ENCODE results near the gene RPS3A.

The RPS3A gene

DNA sequence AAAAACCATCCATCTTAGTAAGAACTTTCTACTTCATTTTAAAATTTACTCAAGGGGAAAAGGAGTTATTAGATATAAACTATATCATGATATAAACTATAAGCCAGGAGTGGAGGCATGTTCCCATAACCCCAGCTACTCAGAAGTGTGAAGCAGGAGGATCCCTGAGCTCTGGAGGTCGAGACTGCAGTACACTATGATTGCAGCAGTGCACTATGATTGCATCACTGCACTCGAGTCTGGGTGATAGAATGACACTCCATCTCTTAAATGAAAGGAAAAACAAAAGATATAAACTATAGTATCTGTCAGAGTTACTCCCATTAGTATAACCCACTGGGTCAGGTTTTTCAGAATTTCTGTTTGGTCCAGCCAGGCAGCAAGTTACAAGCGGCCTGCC, 47.6 kb downstream of the RPS3A start:
- Histone ChIP-seq H3K36me3 (ENCODE audit: insufficient read depth, low read length) (peaks cover 17% of the 10 kb centered on the region; the same call in 1 of the 2 replicates), H3K79me2 (ENCODE audit: control insufficient read depth, insufficient read depth, low read length, unreplicated experiment) (no peaks in the 10 kb centered on the region), H3K4me3 (ENCODE audit: low read depth, low read length) (no peak overlapping the region), H3K27me3 (ENCODE audit: insufficient read depth, low read length) (no peaks in the 10 kb centered on the region), H2AFZ (ENCODE audit: low read length, unreplicated experiment) (no peak overlapping the region), H3K27ac (ENCODE audit: low read depth, low read length) (no peak overlapping the region), H3K4me1 (ENCODE audit: control insufficient read depth, insufficient read depth, low read length, unreplicated experiment) (no peaks in the 10 kb centered on the region)

DNA sequence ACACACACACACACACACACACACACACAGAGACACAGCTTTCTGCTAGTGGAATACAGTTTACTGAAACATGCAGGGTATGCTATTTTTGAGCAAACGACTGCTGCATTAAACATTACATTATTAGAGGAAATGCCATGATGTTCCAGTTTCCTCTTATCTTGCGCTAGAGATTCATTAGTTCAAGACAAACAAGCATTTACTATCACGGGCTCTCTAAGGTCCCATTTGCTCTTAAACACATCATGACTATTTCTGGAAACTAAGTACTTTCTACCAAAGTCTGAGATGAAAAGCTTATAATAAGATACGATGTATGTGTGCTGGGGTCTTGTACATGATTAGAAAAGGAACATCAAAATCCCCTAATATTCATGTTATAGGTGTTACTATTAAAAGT, 48.8 kb downstream of the RPS3A start:
- H3K36me3 ChIP-seq (ENCODE audit: insufficient read depth, low read length): peaks cover 17% of the 10 kb centered on the region; the same call in 1 of the 2 replicates

DNA sequence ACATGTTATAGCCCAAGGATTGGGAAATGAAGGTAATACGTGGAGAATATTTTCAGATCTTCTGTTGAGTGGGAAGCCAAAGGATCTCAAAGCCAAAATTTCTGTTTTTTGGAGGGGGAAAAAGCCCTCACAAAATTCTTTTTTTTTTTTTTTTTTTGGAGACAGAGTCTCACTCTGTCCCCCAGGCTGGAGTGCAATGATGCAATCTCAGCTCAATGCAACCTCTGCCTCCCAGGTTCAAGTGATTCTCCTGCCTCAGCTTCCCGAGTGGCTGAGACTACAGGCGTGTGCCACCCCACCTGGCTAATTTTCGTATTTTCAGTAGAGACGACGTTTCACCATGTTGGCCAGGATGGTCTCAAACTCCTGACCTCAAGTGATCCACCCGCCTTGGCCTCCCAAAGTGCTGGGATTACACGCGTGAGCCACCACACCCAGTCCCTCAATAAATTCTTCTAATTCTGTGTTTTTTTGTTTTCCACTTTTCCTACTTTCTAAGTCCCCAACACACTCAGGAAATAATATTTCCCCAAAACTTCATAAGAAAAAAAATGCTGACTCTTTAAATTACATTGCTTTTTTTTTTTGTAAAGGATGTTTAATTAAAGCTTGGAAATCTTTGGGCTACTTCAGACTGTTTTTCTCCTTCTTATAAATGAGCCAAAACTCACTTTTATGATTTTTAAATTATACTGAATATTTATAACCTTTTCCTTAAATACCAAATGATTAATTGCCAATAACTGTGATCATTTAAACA, 51.6 kb downstream of the RPS3A start:
- Histone ChIP-seq H3K36me3 (ENCODE audit: insufficient read depth, low read length) (peaks cover 13% of the 10 kb centered on the region), H3K4me3 (ENCODE audit: low read depth, low read length) (no peak overlapping the region), H3K4me1 (ENCODE audit: control insufficient read depth, insufficient read depth, low read length, unreplicated experiment) (no peaks in the 10 kb centered on the region), H3K27ac (ENCODE audit: low read depth, low read length) (no peak overlapping the region), H3K27me3 (ENCODE audit: insufficient read depth, low read length) (no peaks in the 10 kb centered on the region), H2AFZ (ENCODE audit: low read length, unreplicated experiment) (no peak overlapping the region), H3K79me2 (ENCODE audit: control insufficient read depth, insufficient read depth, low read length, unreplicated experiment) (no peaks in the 10 kb centered on the region)

More for the DNA sequence above, 48.8 kb downstream of the RPS3A start:
- no peak overlapping the region for H3K4me3 ChIP-seq (ENCODE audit: low read depth, low read length)
- no peak overlapping the region for H2AFZ ChIP-seq (ENCODE audit: low read length, unreplicated experiment)
- no peaks in the 10 kb centered on the region for H3K27me3 ChIP-seq (ENCODE audit: insufficient read depth, low read length)
- no peaks in the 10 kb centered on the region for H3K4me1 ChIP-seq (ENCODE audit: control insufficient read depth, insufficient read depth, low read length, unreplicated experiment)
- no peaks in the 10 kb centered on the region for H3K79me2 ChIP-seq (ENCODE audit: control insufficient read depth, insufficient read depth, low read length, unreplicated experiment)
- no peak overlapping the region for H3K27ac ChIP-seq (ENCODE audit: low read depth, low read length)

DNA sequence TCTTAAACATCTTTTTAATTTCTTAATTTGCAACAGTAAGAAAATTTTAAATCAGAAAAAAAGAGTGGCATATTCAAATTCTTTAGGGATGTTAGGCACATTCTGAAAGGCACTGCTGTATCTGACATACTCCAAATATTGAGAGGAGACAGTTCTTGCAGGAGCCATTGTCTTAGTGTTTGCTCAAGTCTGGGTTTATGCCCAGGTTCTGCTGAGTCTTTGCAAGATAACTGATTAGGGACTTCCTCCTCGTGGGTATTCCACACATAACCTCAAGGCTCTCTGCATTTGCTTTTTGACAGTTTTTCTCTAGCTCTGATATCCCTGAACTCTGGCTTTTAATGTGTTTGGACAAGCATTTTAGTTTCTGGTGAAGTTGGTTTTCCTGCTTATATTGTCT, 52.6 kb downstream of the RPS3A start:
- H3K79me2 ChIP-seq (ENCODE audit: control insufficient read depth, insufficient read depth, low read length, unreplicated experiment): no peaks in the 10 kb centered on the region
- H2AFZ ChIP-seq (ENCODE audit: low read length, unreplicated experiment): no peak overlapping the region
- no peaks in the 10 kb centered on the region for H3K4me1 ChIP-seq (ENCODE audit: control insufficient read depth, insufficient read depth, low read length, unreplicated experiment)
- peaks cover 16% of the 10 kb centered on the region for H3K36me3 ChIP-seq (ENCODE audit: insufficient read depth, low read length)
- H3K4me3 ChIP-seq (ENCODE audit: low read depth, low read length): no peak overlapping the region
- H3K27ac ChIP-seq (ENCODE audit: low read depth, low read length): no peak overlapping the region
- no peaks in the 10 kb centered on the region for H3K27me3 ChIP-seq (ENCODE audit: insufficient read depth, low read length)

DNA sequence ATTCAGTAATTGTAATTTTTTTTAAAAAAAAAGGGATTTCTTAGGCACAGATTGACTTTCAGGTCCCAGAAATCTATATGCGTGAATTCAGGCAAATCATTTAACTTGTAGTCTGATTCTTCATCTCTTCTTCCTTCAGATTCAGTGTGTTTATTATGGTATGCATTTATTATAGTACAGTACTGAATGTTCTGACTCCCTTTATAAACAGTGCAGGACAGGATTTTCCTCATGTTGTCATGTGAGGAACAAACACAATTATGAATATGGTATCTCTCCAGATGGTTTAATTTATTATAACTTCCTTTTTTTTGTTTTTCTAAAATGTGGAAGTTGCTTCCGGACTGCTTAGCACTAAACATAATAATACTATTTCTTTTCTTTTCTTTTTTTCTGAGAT, 54.2 kb downstream of the RPS3A start:
- Histone ChIP-seq H3K4me1 (ENCODE audit: control insufficient read depth, insufficient read depth, low read length, unreplicated experiment) (no peaks in the 10 kb centered on the region), H3K79me2 (ENCODE audit: control insufficient read depth, insufficient read depth, low read length, unreplicated experiment) (no peaks in the 10 kb centered on the region), H3K27me3 (ENCODE audit: insufficient read depth, low read length) (no peaks in the 10 kb centered on the region), H3K36me3 (ENCODE audit: insufficient read depth, low read length) (peaks cover 22% of the 10 kb centered on the region), H3K4me3 (ENCODE audit: low read depth, low read length) (no peak overlapping the region), H2AFZ (ENCODE audit: low read length, unreplicated experiment) (no peak overlapping the region), H3K27ac (ENCODE audit: low read depth, low read length) (no peak overlapping the region)

Measured in ACC112 (cell line).